GM21447 (cell line): ENCODE data around the gene POLR2F.
"Not testable (repeated sequence)": the region's sequence is repeated elsewhere in the genome, so short reads cannot be mapped to it uniquely, and the experiment has no call there.

Source experiments
- ATAC-seq: cut with Tn5 transposase; IDR thresholded peaks from one replicate; pipeline ENCODE4 v1.9.1; 2021; ENCODE audit not compliant: unreplicated experiment

Gene POLR2F

GRCh38 chr22:37924386-37925065 is 29.0 kb upstream of the POLR2F start:
- no peak for ATAC-seq

DNA sequence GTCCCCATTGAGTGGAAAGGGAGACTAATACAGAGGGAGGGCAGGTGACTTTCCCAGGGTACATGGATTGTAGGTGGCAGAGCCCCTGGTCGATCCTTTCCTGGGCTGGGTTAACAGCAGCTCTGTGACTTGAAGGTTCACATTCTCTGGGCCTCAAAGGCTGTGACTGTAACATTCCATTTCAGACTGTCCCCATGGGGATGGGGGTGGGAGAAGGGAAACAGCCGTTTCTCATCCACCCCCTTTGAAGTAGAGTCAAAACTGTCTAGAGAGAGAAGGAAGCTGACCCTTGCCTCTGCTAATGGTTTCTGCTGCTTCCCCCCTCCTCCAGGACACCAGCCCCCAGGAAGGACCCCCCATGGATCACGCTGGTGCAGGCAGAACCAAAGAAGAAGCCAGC is 28.2 kb upstream of the POLR2F start:
- no peak for ATAC-seq

- no peak for ATAC-seq
Measured at GRCh38 chr22:37925767-37926166, 27.7 kb upstream of the POLR2F start.

DNA sequence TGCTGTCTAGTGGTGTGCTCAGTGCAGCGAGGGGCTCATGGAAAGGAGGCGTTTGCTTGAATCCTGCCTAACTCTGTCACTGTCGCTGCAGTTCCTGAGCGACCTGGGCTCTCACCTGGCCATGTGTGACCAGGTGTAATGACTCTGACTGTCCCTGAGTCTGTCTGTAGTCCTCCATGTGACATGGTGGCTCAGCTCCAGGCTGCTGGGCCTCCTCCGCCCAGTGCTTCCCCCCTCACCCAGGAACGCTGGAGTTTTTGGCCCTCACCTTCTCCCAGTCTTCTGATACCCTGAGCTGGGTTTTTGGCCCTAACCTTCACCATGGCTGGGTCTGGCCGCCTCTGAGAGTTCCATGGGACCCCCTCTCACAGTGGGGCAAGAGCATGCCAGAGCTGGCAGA is 27.1 kb upstream of the POLR2F start:
- no peak for ATAC-seq

DNA sequence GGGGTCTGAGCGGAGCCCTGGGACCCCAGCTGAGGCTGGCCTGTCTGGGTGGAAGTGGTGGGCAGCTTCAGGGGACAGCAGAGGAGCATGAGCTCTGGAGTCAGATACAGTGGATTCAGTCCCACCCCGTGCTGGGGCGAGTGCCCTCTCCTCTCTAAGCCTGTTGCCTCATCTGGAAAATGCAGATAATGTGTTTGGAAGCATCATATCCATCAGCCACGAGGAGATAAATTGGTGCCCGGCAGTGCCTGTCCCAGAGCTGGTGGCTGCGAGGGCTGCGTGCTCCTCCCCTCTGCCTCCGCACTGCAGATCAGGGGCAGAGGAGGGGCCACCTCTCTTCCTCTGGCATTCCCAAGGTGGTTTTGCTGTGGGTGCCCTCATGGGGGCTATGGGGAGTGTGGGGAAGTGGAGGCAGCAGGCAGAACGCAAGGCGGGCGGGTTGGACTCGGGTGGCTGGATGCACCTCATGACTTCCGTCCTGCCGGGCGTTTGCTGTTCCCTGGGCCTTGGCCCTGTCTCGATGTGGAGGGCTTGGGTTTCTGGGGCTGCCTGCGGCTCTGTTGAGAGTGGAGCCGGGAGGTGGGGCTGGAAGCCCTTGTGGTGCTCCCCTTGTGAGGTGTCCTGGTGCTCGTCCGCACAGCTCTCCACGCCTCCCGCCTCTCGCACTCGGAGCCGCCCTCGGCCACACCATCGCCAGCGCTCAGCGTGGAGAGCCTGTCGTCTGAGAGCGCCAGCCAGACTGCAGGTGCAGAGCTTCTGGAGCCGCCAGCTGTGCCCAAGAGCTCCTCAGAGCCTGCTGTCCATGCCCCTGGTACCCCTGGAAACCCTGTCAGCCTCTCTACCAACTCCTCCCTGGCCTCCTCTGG is 26.5 kb upstream of the POLR2F start:
- no peak for ATAC-seq

GRCh38 chr22:37927637-37927936 is 25.9 kb upstream of the POLR2F start:
- no peak for ATAC-seq

DNA sequence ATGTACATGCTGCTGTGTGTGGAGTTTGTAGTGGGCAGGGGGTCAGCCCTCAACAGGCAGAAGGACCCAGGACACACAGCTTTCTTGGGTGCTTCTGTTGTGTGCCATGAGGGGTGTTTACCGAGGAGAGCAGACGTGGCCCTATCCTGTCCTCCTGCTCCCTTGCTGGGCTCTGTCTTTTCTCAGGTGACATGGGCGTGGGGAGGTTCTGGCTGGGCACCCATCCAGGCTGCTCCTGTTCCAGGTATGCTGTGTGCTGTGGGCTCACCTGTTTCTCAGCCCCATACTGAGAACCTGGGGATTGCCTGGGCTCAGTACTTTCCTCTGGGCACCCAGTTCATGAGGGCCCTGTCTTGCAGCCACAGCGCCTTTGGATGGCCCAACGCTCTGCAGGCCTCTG is 24.1 kb upstream of the POLR2F start:
- no peak for ATAC-seq

GRCh38 chr22:37930270-37930951 is 23.1 kb upstream of the POLR2F start:
- ATAC-seq: no peak

DNA sequence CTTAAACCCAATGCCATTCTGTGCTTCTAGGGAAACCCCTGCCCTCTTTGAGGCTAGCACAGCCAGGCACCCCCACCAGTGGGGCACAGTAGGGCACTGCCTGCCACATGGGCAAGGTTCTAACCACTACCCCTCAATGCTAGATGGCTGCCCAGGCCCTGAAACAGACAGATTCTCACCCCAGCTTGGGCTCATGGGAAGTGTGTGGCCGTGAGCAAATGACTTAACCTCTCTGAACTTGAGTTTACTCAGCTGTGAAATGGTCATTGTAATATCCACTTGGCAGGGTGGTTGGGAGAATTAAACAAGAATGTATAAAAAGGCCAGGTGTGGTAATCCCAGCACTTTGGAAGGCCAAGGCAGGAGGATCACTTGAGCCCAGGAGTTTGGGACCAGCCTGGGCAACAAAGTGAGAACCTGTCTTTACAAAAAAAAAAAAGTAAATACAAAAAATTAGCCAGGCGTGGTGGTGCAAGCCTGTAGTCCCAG is 22.5 kb upstream of the POLR2F start:
- ATAC-seq: no peak

GRCh38 chr22:37931893-37932389 is 21.6 kb upstream of the POLR2F start:
- ATAC-seq: no peak

- ATAC-seq: no peak
Measured at GRCh38 chr22:37932401-37932800, 21.1 kb upstream of the POLR2F start.

DNA sequence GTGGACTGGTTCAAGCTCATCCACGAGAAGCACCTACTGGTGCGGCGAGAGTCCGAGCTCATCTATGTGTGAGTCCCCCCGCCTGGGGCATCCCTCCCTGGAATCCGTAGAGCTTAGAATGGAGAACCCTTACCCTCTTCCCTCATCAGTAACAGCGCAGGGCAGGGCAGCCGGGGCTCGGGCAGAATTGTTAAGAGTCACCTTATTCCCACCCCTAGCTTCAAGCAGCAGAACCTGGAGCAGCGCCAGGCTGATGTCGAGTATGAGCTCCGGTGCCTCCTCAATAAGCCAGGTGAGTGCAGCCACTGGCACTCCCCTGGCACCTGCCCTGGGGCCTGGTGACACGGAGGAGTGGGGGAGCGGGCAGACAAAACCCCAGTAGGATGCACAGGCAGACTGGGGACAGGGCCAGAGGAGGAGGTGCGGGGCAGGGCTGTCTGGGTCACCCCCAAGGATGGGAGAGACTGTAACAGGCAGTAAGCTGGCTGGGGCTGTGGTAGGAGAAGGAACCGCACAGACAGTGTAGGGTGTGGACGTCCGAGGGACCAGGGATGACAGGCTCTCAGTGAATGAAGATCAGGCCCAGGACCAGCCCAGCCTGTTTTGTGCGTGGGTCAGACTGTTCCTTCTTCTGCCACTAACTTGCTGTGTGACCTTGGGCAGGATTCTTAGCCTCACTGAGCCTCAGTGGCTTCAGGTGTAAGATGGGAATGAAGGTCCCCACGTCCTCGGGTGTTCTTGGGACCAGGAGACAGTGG is 20.5 kb upstream of the POLR2F start:
- no peak for ATAC-seq

- ATAC-seq: peak; percentile 56
Measured at GRCh38 chr22:37933711-37934376, 19.7 kb upstream of the POLR2F start.

- ATAC-seq: no peak
Measured at GRCh38 chr22:37940698-37941376, 12.7 kb upstream of the POLR2F start.

DNA sequence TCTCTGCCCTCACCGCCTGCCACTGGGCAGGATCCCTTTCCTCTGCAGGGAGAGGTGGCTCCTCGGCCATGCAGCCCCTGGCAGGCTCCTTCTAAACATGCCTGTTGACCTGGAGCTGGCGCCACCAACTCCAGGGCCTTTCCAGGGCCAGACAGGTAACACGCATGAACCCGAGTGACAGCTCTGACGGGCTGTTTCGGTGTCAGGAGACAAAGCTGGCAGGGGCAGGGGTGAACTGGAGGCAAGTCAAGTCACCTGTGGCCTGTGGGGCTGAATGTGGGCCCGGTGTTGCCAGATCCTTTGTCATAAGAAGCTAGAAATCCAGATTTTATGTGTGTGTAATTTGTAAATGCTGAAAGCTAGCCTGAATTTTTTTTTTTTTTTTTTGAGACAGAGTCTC is 11.4 kb upstream of the POLR2F start:
- no peak for ATAC-seq

DNA sequence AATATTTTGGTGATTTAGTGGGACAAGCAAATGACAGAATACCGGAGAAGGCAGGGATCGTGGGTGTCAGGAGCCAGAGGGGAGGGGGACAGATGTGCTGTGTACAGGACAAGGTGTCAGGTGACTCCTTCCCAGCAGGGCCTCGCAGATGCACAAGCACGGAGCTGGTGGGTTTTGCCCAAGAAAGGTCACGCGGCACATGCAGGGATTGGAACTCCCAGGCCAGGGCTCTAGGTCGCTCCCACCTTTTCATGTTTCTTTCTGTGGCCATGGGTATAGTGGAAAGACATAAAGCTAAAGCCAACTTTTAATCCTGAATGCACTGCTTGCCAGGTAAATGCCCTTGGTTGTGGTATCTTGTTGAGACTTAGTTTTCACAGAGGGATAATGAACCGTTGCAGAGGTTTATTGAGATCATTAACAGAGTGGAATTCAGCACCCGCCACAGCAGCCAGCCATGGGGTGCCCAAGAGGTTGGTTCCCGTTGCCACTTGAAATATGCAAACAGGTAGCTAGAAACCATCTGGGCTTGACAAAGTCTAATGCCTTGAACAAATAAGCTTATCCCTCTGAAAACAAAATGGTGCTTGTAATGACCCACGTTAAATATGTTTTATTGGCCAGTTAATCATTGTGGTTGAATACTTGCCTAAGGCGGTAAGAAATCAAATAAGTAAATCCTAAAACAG is 10.2 kb upstream of the POLR2F start:
- ATAC-seq: no peak

DNA sequence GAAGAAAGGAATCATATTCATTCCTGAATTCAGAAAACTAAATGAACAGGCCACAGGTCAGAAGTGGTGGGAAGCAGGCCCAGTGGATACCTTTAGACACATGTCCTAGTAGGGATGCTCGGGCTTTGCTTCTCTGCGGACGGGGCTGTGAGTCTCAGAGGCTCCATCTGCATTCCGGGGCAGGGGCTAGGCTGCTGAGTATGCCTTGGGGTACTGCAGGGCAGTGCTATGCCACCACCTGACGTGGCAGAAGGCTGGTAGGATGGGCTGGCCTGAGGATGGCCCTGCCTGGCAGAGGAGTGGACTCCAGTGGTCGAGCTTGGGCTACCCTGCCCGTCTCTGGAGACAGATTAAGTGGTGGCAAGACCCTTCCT is 9.7 kb upstream of the POLR2F start:
- no peak for ATAC-seq

GRCh38 chr22:37944423-37944822 is 9.1 kb upstream of the POLR2F start:
- ATAC-seq: not testable (repeated sequence)

GRCh38 chr22:37947142-37947795 is 6.2 kb upstream of the POLR2F start:
- not testable (repeated sequence) for ATAC-seq
